ENCODE data around the gene GRIK3.
"Not testable (repeated sequence)": the region's sequence is repeated elsewhere in the genome, so short reads cannot be mapped to it uniquely, and the experiment has no call there.

Gene GRIK3

DNA sequence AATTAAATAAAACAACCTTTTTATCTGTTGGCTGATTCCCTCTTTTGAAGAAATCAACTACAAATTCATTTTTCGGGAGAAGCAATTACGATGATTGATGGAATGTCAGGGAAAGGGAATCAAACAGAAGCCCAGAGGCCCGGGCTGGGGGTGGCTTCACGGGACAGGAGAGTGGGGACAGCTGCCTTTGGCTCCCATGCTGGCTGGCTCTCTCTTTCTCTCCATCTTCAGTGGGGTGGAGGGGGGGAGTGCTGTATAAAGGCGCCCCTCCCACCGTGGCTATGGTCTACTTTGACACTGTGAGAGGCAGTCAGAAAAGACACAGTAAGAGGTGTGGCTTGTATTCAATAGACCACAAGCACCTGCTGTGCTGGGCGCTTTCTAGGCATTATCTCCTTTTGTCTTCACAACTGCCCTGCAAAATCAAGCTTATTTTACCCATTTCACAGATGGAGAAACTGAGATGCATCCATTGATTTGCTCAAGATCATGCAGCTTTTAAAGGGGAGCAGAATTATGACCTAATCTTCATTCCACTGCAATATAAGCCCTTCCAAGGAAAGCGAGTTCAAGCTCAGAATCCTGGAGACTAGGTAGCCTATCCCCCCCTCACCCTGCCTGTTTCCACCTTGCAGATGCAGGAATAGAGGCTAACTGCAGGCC lies 92.9 kb downstream of the GRIK3 start:
- DNase-seq (ENCODE audit: low spot score) = no peak

DNA sequence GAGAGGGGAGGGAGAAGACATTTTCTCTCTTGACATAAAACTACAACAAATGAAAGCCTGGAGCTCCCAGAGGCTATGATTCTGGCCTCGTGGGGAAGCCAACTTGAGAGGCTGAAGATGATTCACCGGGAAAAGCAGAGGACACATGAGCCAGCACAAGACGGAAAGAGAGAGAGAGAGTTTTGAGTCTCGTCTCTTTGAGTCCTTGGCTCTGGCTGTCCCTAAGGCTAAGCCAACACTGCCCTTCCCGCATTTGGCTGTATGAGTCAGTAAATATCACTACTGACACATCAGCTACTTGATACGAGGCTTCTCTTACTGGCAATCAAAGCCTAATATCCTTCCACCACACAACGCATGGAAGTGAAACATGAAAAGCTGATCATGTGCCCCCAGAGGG lies 95.5 kb downstream of the GRIK3 start:
- DNase-seq (ENCODE audit: low spot score) = no peak

DNA sequence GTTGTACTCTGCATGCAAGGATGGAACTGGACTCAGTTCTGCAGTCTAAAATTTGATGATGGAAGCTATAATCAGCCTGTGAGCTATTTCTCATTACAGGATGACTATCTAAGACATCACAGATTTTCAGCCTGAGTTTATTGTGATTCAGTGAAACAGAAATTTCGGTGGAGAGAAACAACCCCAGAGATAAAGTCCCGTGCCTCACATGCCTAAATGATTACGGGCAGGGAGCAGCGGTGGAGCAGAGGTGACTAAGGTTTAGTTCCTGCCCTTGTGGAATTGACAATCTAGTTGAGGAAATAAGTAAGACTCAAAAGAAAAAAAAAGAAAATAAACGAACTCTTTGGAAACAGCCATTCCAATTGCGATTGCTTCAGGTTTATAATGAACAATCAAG lies 96.9 kb downstream of the GRIK3 start:
- DNase-seq (ENCODE audit: low spot score) = no peak

DNA sequence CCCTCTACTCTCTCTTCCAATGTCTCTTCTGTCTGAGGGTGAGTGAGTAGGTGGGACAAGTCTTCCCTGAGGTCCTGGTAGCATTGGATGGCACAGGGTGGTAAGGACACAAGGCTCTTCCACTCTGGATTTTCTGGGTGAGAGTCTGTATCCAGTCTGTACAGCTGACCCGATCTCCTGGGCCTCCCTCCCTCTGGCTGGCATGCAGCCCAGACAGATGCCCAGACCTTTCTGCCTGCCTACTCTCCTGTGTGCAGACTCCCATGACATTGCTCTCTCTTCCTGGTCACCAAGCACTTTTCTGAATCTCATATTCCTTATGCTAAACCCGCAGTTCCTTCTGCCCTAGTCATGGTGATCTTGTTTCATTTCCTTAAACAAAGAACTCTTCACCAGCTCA lies 100.3 kb downstream of the GRIK3 start:
- DNase-seq (ENCODE audit: low spot score) = no peak

DNA sequence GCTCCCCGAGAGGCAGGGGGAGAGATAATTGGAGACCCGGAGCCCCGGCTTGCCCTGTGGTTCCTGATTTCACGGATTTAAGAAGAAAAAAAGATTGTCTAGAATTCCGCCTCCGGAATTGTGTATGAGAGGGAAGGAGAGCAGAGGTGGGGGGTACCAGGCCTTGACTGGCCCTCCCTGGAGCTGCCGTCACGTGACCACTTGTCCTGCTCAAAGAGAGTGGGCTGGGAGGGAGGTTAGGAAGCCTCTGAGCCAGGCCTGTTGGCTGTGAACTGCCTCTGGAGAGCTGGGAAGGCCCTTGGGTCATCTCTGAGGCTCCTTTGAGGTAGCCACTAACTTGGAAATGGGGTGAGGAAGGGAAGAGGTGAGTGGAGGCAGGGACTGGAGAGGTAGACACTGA lies 106.5 kb downstream of the GRIK3 start:
- no peak for DNase-seq (ENCODE audit: low spot score)

DNA sequence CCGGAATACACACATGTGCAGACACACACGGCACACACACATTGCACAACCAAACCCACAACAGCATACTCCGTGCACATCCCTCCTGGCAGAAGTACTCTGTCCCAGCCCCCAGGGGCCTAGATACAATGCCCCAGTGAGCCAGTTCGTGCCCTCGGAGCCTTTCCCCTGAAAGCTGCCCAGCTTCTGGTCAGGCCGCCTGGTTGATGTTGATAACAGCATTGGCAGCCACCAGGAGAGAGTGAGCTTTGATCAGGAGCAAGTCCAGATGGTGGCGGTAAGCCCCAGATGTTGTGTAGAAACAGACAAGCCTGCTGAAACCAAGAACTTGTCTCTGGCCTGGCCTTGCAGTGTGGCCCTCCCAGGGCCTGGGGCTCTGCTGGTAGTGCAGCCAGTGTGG lies 109.1 kb downstream of the GRIK3 start:
- DNase-seq (ENCODE audit: low spot score) = no peak

DNA sequence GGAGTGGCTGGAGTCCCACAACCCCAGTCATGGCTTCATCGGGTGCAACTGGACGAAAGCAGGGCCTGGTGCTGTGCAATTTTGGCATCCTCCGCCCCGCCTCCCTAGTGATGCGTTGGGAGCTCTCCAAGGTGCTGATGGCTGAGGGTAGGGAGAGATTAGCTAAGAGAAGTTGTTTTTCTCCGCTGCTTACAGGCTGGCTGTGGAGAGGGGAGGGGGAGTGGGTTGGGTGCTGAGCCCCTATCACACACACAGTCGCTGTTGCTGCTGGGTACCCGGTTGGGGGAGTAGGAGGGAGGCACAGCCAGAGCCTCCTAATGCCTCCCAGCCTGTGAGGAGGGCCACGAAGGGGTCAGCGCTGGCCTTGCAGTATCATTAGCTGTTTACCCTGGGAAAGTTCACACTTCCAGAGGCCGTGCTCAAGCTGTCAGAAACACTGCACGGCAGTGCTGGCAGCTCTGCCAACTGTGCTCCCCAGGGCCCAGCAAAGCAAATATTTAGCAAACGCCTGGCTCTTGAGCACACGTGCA lies 110.0 kb downstream of the GRIK3 start:
- peak; percentile 7 for DNase-seq (ENCODE audit: low spot score)

DNA sequence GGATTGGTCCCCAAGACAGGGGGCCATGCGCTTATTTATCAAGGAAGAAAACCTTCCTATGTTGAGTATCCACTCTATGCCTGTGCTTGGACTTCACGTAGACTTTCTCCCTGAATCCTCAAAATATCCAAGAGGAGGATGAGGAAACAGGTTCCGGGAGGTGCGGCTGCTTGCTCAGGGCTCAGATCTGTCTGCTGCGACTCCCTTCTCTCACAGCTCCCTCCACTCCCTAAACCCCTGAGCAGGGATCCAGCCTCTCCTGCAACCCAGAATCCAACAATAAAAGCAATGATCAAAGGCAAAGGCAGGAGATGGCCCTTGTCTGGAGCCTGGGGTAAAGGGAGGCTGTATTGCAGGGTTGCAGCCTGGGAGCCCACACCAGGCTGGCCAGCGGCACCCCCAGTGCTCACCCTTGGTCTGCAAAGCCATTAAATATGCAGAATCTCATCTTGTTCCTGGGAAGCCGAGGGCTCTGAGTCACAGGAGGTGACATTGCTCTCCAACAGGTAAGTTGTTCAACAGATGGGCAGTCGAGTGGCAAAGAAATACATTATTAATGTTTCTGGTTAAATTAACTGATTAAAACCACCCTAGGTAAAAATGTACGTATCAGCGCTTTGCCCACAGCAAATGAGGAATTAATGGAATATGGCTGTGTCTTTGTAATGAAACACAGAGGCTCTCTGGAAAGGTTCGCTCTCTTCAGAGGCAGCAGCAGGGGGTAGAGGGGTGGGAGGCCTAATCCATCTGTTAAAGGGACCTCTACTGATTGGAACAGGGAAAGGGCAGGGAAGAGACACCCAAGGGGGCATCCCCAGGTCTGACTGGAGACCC lies 111.5 kb downstream of the GRIK3 start:
- no peak for DNase-seq (ENCODE audit: low spot score)

DNA sequence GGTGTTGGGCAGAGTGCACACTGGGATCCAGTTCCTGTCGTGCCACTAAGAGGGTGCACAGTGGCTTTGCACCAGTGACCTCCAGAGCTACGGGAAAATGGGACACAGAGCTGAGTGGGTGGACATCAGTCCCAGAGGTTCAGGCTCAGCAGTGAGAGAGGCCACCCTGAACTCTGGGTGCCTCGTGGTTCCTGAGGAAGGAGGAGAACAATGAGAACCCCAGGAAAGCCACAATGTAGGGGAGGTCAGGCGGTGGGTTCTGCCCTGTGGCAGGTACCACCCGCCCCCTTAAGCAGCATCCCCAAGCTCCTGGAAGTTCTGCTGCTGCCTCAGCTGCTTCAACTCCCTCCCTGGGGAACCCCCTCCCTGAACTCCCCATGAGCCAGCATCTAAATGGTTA lies 112.2 kb downstream of the GRIK3 start:
- no peak for DNase-seq (ENCODE audit: low spot score)

DNA sequence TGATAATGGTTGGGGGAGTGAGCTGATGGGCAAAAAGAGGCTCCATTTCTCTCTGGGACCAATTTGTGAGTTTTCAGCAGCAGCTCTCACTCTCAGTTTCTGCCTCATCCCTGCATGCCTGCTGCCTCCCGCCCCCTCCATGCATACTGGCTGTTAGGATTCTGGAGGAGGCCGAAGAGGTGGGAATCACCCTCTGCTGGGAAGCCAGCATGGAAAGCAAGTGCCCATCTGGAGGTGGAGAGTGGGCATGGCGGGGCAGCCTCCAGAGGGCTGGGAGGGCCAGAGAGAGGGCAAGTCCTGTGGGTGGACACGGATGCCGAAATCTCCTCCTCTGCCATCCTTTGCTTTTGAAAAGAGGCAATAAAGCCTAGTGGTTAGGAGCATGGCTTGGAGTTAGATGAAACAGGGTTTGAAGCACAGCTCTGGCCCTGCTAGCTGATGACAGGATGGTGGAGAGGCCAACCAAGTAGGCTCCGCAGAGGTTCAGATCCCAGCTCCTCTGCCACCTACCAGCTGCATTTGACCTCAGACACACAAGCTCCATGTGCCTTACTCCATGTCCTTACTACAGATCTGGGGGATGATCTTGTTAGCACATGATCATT lies 113.4 kb downstream of the GRIK3 start:
- no peak for DNase-seq (ENCODE audit: low spot score)

DNA sequence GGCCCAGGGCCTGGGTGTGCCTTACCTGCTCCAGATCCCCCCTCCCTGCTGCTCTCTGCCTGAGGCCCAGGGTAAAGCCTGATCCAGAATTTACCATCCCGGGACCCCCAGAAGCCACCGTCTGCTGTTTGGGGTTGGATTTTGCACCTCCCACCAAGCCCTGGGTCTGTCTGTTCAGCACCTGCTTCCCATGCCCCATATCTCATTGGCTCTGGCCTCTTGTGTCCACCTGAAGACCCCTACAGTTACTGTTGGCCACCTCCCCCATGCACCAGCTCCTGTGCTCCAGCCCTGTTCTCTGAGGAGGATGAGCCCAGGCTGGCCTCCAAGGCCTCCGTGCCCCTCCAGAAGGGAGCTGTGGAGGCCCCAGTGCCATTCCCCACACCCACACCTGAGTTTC lies 113.9 kb downstream of the GRIK3 start:
- DNase-seq (ENCODE audit: low spot score) = no peak

DNA sequence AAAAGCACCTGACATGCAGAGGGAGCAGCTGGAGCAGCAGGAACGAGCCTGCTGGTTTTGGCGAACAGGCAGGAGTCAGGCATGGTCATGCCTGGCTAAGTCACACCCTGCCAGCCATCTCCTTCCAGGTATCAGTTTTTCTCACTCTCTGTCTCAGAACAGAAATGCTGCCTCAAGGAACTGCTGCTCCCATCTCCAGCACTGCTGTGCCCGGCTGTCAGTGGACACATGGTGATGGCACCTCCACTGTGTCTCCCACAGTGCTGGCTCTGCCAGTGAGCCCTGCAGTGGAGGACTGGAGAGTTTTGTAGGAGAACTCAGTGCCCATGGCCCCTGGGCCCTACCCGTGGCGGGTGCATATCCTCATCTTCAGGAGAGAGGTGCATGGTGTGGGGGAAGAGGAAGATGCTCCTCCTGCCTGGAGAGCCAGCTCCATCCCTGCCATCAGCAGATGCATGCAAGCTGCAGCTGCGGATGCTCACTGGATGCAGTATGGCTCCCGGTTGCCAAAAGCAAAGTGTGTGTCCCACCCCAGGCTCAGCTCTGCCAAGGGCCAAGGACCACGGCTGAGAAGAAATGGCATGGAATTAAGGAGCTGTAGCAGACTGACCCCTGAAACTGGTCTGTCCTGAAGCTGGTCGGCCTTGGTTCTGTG lies 114.7 kb downstream of the GRIK3 start:
- no peak for DNase-seq (ENCODE audit: low spot score)

DNA sequence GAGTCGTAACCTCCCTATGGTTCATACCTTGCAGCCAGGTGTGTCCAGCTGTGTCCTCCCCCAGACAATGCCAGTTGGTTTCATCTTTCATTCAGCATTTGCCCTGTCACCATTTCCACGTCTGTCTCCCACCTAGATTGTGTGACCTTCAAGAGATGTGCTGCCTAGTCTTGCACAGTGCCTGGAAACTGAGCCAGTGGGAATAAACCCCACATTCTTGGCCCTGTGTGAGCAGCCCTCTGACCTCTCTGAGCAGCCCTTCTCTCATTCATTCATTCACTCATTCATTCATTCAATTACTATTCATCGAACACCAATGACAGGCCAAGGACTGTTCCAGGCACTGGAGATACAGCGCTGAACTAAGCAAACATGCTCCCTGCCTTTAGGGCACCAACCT lies 115.7 kb downstream of the GRIK3 start:
- no peak for DNase-seq (ENCODE audit: low spot score)

DNA sequence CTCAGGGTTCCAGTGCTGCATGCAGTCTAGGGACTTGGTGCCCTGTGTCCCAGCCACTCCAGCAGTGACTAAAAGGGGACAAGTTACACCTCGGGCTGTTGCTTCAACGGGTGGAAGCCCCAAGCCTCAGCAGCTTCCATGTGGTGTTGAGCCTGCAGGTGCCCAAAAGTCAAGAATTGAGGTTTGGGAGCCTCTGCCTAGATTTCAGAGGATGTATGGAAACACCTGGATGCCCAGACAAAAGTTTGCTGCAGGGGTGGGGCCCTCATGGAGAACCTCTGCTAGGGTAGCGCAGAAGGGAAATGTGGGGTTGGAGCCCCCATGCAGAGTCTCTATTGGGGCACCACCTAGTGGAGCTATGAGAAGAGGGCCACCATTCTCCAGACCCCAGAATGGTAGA lies 117.8 kb downstream of the GRIK3 start:
- DNase-seq (ENCODE audit: low spot score) = not testable (repeated sequence)

DNA sequence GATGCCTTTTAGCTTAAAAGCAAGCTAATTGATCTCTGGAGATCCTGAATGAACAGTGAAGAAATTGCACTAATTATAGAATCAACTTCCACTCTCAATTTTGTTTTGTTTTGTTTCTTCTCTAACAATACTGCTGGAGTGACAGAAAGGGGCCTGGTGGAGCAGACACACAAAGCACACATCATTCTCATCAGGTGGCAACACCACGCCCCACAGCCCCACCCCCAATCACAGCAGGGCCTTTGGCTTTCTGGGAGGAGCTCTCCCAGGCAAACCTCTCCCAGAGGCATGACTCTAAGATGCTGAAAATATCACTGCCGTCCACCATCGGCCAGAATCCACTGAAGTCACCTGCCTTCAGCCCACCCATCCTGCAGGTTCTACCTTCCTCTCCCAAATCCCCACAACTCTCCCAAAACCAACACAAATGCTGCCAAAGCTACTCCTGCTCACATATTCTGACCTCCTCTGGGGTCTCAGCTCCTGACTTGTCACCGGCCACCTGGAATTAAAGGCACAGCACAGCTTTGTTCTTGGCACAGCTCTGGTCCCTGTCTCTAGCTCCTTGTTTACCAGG lies 120.7 kb downstream of the GRIK3 start:
- DNase-seq (ENCODE audit: low spot score) = no peak

DNA sequence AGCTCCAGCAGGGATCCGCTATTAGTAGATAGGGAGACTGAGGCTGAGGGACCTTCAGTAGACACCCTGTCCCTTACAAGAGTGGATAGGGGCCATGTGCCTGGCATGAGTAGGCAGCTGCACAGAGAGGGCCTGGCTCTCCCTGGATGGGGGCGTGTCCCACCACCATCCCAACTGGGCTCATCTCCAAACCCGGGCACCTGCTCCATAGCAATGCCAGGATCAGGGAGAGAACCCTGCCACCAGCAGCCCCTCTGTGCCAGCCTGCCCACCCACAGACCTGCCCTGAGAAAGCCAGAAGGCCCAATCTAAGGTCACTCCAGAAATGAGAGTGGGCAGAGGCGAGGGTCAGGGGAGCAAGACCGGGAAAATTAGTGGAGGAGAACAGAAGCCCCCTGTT lies 121.3 kb downstream of the GRIK3 start:
- no peak for DNase-seq (ENCODE audit: low spot score)

DNA sequence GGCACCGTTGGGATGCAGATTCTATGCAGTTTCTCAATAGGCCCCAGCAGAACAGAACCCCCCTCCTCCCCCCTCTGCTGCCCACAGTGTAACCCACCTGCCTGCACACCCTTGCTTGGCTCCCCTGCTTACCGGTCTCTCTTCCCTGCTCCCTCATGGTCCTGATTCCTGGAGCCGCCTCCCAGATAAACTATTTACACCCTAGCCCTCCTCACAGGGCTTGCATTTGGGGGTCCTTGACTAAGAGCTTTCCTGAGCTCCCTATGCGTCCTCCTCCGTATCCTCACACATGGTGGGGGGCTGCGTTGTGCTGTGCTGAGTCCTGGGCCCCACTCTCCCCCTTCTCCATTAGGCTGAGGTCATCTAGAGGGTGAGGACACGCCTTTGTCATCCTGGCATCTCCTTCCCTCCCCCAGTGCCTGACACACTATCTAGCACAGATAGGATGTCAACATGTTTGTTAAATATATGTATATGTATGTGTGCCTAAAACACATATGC lies 121.9 kb downstream of the GRIK3 start:
- DNase-seq (ENCODE audit: low spot score) = no peak

DNA sequence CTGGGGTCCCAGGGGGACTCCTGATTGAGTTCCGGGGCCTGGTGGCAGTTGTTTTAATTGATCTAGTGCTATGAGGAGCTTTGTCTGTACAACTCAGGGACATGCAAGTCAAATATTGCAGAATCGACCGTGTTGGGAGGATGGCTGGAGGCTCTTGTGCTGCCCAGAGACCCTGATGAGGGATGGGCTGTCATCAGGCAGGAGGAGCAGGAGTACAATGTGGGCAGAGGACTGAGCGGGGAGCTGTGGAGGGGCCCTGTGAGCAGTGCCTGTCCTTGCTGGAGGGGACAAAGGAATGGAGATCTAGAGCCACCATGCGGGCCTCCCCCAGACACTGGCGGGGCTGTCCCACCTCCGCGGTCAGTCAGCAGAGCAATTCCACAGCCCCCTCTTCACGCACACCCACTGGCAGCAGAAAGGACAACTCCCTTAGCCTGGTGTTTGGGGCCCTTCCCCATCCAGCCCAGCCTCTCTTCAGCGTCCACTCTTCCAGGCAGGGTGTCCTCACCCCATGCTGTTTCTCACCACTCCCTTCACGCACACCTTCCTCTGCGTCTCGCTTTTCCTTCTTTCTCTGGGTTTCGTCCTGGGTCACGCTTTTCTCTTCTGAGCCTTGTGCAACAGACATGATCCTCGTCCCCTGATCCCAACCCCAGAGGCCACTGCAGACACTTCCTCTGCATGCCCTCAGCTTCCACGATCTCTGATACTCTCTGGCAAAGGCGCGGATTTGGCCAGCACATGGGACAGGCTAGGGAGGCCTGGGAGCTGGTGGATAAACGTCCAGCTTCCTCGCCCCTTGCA lies 122.6 kb downstream of the GRIK3 start:
- no peak for DNase-seq (ENCODE audit: low spot score)

DNA sequence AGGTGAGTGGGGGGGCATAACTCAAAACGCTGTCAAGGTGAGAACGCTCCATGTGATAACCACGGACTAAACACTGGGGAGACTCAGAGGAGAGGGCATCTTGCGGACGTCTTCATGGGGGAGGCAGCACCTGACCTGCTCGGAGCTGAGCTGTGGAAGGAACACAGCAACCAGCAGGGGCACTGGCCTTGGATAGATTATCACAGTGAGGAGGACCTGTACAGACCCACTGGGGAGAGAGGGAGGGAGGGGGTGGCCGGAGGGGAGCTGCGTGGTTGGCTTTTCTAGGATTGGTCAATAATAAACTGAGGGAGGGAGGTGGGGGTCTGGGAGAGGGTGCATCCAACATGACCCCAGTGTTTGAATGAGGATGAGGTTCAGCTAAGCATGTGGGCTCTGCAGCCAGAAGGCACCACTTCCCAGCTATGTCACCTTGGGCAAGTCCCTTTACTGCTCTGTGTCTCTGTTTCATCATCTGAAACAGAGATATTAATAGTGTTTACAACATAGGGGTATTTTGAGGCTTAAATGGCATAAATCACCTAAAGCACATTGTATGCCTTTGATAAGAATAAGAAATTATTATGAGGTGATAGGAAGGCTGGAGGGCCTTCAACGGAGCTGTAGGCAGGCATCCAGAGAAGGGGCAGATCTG lies 123.3 kb downstream of the GRIK3 start:
- DNase-seq (ENCODE audit: low spot score) = no peak

DNA sequence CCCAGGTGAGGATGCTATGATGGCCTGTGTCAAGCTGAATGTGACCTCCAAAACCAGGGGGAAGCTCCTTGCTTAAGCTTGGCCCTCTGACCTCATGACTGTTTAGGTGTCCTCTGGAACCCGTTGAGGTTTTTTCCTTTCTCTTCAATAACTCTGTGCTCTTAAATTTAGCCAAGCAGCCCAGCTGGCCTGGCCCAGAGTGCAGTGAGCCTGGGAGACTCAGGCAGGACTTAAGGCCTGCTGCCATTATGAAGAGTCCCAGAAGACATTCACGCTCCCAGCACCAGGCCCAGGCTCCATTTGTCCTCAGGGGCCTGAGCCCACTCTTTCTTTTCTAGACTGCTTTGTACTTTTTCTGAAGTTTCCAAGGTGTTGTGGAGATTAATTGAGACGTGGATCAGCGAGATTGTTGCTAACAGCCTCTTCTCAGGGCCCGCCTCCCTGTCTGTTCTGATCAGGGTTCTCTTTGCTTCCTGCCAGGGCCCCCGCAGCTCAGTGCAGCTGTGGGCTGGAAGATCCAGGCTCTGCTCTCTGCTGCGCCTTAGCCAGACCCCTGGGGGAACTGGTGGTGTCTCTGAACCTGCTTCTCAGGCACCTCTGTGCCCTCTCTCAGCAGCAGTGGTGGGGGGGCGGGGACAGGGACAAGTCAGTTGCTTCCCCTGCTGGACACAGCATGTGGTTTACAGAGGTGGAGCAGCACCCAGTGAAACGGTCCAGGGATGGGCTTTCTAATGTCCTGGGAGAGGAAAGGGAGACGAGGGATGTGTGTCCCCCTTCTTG lies 124.2 kb downstream of the GRIK3 start:
- DNase-seq (ENCODE audit: low spot score) = no peak

Data from hematopoietic multipotent progenitor cell treated with erythropoietin and hydrocortisone succinate and interleukin-3 and kit ligand, for 15 days (in vitro differentiated cells).